NCI-H82 treated with DMSO at 0.1 percent for 48 hours (cell line): ENCODE measurements around the gene SPPL2B.
"Not testable (repeated sequence)": the region's sequence is repeated elsewhere in the genome, so short reads cannot be mapped to it uniquely, and the experiment has no call there.

ENCODE experiments used
- DNase-seq: peaks from one replicate; lab custom pipeline; 2025; ENCODE audit not compliant: unreplicated experiment; lab: John Stamatoyannopoulos, UW

Gene SPPL2B, protein sequence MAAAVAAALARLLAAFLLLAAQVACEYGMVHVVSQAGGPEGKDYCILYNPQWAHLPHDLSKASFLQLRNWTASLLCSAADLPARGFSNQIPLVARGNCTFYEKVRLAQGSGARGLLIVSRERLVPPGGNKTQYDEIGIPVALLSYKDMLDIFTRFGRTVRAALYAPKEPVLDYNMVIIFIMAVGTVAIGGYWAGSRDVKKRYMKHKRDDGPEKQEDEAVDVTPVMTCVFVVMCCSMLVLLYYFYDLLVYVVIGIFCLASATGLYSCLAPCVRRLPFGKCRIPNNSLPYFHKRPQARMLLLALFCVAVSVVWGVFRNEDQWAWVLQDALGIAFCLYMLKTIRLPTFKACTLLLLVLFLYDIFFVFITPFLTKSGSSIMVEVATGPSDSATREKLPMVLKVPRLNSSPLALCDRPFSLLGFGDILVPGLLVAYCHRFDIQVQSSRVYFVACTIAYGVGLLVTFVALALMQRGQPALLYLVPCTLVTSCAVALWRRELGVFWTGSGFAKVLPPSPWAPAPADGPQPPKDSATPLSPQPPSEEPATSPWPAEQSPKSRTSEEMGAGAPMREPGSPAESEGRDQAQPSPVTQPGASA

DNA sequence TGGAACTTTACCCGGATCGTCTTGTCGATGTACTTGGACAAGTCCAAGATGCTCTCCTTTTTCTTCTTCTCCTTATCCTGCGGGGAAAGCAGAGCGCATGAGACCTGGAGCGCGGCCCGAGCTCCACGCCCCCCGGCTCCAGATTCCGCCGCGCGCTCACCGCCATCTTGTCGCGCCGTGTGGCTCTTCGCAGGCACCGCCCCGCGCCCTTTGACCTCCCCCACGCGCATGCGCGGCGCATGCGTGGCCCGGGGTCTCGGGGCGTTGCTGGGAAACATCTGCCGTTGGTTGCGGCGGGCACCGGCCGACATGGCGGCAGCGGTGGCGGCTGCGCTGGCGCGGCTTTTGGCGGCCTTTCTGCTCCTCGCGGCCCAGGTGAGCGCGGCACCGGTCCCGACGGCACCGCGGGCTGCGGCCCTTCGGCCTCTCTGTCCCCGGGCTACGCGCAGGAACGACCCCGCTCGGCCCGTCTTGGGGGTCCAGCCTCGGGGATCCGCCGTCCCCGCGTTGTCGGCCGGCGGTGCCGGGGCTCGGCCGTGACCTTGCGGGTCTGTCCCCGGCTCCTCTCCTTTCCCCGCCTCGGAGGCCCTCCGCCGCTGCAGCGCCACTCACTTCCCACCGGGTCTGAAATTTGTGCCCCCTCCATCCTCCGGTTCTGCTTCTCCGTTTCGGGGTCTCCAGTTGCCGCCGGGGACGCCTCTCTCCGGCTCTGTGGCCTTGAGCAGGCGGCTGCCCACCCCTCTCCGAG, at the start of gene SPPL2B, which contains the start of gene LSM7:
TSS of gene SPPL2B (plus strand) at position 284 of the 748 bp plus-strand sequence. CDS start at position 310, 26 bp downstream.
TSS of gene LSM7 (minus strand) at position 186 of the 748 bp plus-strand sequence. CDS start at position 166, 20 bp downstream.
- DNase-seq = peak; percentile 31

DNA sequence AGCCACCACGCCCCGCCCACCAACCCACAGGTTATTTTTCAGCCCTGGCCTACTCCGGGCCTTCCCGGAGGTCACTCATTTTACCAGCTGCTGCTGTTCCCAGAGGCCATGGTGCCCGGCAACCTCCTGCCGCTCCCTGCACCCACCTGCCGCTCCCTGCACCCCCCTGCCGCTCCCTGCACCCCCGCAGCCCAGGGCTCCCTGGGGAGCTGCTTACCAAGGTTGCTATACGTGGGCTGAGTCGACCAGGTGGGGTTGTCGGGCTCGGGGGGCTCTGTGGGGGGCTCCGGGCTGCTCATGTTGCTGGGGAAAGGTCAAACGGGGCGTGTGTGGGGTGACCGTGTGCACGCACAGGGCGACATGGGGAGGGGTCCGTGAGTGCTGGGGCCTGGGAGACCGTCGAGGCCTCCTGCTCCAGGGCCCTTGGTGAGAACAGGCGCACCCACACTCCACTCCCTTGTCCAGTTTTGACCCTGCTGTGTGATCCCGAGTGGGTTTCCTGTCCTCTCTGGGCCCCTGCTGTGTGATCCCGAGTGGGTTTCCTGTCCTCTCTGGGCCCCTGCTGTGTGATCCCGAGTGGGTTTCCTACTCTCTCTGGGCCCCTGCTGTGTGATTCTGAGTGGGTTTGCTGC, 47.7 kb upstream of the SPPL2B start:
- DNase-seq = no peak

DNA sequence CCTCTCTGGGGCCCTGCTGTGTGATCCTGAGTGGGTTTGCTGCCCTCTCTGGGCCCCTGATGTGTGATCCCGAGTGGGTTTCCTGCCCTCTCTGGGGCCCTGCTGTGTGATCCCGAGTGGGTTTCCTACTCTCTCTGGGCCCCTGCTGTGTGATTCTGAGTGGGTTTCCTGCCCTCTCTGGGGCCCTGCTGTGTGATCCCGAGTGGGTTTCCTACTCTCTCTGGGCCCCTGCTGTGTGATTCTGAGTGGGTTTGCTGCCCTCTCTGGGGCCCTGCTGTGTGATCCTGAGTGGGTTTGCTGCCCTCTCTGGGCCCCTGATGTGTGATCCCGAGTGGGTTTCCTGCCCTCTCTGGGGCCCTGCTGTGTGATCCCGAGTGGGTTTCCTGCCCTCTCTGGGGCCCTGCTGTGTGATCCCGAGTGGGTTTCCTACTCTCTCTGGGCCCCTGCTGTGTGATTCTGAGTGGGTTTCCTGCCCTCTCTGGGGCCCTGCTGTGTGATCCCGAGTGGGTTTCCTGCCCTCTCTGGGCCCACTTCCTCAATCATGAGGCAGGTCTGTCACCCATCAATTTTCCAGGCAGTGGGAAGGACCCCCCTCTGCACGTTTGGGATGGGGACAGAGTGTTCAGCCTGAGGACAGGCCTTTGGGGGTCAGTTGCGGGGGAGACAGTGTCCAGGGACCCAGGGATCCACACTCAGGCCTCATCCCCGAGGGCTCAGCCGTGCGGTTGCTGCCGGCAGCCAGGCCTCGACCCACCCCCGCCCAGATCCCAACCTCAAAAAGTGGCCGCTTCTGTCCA, 47.0 kb upstream of the SPPL2B start:
- not testable (repeated sequence) for DNase-seq

DNA sequence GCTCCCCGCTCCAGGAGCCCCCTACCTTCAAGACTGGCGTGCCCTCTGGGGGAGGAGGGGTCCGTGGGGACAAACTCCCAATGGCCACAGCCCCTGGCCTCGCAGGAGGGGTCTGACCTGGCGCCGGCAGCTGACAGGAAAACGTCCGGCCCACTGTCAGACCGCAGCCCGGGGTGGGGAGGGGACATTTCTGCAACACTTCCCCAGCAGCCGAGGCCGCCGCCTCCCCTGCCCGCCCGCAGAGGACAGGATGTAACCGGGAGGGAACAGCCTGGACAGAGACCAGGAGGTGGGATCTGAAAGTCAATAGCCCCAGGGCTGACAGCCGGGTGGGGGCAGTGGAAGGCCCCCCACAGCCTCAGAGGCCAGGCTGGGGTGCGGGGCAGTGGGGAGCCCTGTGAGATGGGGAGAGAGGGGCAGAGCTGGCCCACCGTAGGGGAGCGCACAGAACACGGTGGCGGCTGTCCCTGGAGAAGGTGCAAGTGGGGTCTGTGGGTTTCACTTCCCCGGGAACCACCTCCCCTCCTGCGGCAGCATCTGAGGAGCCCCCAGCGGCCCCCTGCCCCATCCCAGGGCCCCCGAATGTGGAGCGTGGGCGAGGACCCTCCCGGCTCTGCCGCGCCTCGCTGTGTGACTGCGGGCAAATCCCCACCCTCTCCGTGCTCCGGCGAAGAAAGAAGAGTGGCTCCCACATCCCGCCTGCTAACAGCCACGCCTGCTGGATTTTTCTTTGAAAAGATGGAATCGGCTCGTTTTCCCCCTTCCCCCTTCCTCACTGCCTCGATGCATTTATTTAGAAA, 46.2 kb upstream of the SPPL2B start, which contains the start of gene PEAK3:
TSS of gene PEAK3 (minus strand) at position 114 of the 800 bp plus-strand sequence. CDS start 1,244 bp downstream, outside the sequence.
- no peak for DNase-seq

DNA sequence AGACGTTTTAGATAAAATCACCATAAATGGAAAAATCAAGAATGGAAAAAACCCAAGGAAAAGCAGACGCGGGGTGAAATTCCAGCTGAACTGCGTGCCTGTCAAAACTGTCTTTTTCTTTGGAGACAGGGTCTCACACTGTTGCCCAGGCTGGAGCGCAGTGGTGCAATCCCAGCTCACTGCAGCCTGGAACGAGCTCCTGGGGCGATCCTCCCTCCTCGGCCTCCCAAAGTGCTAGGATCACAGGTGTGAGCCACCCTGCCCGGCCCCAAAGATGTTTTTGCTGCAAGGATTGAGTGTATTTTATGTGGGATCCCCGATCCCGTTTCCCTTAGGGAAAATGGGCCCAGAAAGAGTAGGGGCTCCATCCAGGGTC, 45.6 kb upstream of the SPPL2B start:
- no peak for DNase-seq

DNA sequence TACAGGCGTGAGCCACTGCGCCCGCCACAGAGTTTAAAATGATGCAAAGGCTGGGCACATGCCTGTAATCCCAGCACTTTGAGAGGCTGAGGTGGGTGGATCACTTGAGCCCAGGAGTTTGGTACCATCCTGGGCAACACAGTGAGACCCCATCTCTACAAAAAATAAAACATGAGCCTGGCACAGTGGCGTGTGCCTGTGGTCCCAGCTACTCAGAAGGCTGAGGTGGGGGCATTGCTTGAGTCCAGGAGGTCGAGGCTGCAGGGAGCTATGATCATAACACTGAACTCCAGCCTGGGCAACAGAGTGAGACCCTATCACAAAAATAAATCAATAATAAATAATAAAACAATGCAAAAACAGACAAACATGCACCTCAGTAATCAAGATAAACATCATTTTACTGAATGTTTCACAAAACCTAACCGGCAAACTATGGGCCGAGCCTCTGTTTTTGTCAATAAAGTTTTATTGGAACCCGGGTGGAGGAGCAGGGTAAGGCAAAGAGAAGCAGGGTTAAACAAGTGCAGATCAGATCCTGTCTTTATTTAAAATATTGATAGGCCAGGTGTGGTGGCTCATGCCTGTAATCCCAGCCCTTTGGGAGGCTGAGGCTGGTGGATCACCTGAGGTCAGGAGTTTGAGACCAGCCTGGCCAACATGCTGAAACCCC, 44.5 kb upstream of the SPPL2B start:
- DNase-seq = no peak

DNA sequence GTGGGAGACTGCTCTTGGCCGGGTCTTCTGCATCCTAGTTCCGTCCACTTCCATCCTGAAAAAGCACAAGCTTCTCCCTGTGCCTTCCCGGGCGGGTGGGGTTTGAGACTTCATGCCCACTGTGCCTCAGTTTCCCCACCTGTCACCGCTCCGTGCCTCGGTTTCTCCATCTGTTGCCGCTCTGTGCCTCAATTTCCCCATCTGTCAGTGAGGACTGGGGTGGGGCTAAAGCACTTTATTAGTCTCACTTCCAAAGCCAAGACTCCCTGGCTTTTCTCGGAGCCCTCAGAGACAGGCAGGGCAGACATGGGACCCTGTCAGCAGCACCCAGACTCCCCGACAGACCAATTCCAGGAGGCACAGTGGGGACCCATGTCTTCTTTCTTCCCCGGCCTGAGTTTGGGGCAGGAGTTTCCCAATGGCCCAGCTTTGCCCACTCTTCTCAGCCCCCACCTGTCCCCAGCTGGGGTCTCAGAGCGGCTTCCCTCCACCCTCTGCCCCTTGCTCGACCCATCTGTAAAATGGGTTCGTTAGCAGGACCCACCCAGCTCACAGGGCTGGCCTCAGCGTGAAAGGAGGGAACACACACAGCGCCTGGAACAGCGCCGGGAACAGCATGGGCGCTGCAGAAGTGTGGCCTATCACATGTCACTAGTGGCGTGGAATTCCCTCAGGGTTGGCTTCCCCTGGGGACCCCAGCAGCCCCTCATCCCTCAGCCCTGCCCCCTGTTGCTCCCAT, 41.9 kb upstream of the SPPL2B start:
- no peak for DNase-seq

DNA sequence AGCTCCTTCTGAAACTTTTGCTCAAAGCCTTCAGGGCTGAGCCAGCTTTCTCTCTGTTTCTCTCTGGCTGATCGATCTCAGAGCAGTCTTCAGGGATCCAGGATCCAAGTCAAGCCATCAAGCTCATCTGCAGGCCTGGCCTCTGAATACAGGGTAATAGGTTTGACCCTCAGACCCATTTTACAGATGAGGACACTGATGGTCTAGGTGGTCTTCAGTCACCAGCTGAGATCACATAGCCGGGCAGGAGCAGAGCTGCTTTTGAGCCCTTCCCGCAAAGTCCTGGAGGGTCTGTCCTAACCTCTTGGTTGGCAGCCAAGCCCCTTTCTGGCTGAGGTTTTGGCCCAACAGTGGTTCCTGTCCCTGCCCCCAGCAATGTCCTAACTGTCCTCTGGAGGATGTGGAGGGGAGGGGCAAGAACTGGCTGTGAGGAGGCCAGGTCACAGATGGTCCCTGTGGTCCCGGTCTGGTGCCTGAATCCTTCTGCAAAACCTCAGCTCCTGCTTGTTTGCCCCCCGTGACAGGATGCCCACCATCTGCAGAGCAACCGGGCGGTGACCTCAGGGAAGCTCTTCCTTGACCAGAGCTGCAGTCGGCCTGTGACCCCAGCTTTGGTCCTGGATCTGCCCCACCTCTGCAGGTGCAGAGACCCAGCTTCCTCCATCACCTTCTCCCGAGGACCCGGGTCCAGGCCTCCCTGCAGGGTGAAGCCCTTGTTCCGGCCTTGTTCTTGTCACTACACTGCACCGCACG, 40.7 kb upstream of the SPPL2B start:
- DNase-seq = no peak

DNA sequence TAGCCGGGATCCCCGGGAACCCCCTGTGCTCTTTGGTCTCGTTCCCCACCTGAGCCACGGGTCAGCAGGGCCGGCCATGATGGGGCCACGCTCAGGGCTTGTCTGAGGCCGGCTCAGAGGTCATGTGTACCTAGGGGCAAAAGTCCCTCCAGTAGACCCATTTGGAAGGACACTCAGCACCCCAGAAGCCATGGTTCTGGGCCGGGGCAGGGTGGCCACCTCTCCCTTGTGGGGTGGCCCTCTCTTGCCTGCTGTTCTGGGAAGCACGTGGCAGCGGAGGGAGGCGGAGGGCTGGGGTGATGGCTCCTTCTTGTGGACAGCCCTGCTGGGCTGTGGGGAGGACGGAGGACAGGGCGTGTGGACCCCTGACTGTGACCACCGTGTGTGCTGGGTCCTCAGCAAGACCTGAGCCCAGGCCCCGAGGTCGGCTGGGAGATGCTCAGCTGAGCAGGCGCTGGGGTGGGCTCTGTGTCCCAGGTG, 40.1 kb upstream of the SPPL2B start:
- no peak for DNase-seq

DNA sequence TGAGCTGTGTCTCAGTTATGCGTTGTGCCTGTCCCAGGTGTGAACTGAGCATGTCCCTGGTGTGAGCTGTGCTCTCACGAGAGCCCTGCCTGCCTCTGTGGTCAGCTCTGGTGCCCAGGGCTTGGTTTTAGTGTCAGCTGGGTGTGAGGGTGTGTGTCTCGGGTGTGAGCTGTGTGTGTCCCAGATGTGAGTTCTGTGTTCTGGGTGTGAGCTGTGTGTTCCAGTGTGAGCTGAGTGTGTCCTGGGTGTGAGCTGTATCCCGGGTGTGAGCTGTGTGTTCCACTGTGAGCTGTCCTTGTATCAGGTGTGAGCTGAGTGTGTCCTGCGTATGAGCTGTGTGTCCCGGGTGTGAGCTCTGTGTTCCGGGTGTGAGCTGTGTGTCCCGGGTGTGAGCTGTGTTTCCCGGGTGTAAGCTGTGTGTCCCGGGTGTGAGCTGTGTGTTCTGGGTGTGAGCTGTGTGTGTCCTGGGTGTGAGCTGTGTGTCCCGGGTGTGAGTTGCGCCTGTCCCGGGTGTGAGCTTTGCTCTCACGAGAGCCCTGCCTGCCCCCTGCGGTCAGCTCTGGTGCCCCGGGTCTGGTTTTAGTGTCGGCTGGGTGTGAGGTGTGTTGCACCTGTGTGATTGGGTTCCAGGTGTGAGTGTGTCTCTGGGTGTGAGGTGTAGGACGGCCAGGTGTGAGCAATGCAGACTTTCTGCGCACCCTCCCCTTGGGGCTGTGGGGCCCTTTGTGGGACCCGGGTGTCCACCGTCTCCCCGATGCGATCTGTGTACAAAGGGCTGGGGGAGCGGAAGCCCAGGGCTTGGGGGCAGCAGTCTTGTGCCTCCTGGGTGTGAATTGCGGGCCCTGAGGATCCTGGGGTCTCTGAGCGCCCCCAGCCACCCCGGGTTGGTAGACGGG, 39.4 kb upstream of the SPPL2B start:
- no peak for DNase-seq

DNA sequence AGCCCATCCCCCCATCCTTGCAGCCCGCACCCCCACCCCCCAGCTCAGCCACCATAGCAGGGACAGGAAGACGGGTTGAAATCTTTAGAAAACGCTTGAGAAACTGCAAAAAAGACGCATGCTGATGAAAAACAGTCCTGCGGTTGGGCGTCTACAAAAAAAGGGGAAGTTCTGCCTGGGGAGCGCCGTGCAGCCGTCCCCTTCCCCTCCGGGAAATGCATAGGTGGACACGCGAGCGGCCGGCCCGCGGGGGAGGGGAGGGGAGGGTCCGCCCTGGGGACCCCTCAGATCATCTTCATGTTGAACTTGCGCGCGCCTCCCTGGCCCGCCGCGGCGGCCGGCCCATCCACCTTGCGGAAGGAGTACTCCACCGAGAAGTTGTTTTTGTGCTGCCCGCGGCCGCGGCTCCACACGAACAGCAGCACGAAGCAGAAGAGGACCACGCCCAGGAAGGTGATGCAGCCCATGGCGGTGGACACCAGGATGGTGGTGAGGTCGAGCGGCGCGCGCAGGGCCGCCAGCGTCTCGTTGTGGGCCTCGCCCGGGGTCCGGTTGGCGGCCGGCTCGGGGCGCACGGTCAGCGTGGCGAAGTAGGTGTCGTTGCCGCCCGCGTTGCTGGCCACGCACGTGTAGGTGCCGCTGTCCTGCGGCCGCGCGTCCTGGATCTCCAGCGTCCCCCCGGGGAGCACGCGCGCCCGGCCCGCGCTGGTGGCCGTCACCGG, 38.6 kb upstream of the SPPL2B start:
- no peak for DNase-seq

DNA sequence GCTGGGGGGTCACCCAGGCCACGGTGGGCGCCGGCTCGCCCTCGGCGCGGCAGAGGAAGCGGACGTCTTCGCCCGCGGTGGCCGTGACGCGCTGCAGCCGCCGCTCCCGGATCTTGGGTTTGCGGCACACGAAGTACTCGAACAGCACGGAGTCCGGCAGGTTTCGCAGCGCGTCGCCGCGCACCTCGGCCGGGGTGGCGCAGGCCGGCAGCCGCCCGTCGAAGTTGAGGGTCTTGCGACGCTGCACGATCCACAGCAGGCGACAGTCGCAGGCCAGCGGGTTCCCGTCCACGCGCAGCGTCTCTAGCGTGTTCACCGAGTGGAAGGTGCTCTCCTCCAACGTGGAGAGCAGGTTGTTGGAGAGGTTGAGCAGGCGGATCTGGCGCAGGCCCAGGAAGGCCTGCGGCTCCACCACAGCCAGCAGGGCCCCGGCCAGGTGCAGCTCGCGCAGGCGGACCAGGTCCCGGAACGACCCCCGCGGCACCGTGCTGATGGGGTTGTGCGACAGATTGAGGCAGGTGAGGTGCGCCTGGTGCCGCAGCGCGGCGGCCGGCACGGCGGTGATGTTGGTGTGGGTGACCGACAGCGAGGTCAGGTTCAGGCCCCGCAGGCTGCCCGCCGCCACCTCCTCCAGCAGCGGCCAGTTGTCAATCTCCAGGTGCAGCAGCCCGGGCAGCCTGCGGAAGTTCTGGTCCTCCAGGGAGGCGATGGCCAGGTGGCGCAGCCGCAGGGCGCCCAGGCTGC, 37.9 kb upstream of the SPPL2B start:
- no peak for DNase-seq

DNA sequence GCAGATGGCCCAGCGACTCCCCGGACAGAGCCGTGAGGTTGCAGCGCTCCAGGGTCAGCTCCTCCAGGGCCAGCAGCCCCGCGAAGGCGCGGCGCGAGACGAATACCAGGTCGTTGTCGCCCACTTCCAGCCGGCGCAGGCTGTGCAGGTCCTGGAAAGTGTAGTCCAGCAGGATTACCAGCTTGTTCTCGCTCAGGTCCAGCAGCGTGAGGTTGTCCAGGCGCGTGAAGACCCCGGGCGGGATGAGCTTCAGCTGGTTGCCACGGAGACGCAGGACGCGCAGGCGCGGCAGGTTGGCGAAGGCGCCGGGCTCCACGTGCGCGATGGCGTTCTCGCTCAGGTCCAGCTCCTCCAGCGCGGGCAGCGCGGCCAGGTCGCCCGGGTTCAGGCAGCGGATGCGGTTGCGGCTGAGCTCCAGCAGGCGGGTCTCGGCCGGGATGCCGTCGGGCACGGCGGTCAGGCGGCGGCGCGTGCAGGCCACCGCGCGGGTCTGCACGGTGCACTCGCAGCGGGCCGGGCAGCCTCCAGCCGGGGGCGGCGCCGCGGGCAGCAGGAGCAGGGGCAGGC, 37.2 kb upstream of the SPPL2B start:
- no peak for DNase-seq

DNA sequence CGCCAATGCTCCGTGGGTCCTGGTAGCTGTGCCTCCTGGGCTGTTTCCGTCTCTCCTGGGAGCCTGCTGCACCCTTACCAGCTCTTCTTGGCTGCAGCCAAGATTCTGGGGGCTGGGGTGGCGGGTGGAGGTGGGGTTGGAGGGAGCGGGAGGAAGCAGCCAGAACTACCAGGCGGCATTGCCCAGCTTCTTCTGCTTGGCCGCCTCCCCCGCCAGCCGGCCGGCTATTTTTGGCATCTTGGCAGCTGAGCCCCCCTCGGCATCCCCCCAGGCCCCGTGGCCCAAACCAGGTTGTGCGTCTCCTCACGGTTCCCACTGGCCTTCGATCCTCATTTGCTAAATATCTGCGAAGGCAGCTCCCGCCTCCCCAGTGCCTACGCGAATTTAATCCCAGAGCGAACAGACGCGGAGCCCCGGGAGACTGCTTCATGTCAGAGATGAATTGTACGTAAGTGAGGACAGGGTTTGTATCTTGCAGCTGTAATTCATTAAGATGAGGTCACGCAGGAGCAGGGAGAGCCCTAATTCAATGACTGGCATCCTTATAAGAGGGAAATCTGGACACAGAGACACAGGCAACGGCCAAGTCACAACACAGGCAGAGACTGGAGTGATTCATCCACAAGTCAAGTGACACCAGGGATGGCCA, 33.7 kb upstream of the SPPL2B start:
- no peak for DNase-seq
